Panc1 (cell line): Measurements from ENCODE around the gene ZNF526. TPM values are rescaled to one million over a fixed set of nuclear protein-coding genes. Genes with fewer than 3 reads are reported as not detected.

Experiments used
- ATAC-seq: fragments of 200-7000 bp; cut with Tn5 transposase; 2 replicates; pipeline ENCODE4 v1.9.1; 2020; ENCODE audit warnings: mild to moderate bottlenecking, moderate library complexity
- BruUV-seq: library from RNA; stranded (reverse); fragments of 400-500 nt; replicated peaks from 2 replicates; lab custom pipeline; 2021; lab: Mats Ljungman, UMichigan
- CTCF ChIA-PET: fragments of 300-600 bp; sonication (Branson Sonifier 250); formaldehyde crosslinking; loops from one replicate; lab custom pipeline; 2022; ENCODE audit warnings: antibody characterized with exemption; lab: Charles Lee
- POLR2A ChIA-PET: fragments of 300-600 bp; sonication (Branson Sonifier 250); formaldehyde crosslinking; loops from one replicate; lab custom pipeline; 2022; ENCODE audit warnings: antibody characterized with exemption; lab: Charles Lee
- DNase-seq: peaks from one replicate; pipeline ENCODE4 v3.0.0-alpha.2; 2010; ENCODE audit warnings: low read depth, low spot score
- H3K27ac ChIP-seq: 2 replicates; pipeline ENCODE4 v1.5.1; 2011; ENCODE audit warnings: mild to moderate bottlenecking, low read length, inconsistent platforms
- H3K27me3 ChIP-seq: fragments of 200-500 bp; sonication (Bioruptor generic); 2 replicates; pipeline ENCODE4 v1.6.0; 2014; ENCODE audit warnings: low read length, inconsistent platforms; ENCODE audit not compliant: control insufficient read depth, insufficient read depth
- H3K36me3 ChIP-seq: fragments of 200-500 bp; sonication (Bioruptor generic); 2 replicates; pipeline ENCODE4 v1.5.1; 2014; ENCODE audit warnings: inconsistent platforms, mild to moderate bottlenecking, low read length, moderate library complexity; ENCODE audit not compliant: control insufficient read depth, insufficient read depth
- H3K4me1 ChIP-seq: 2 replicates; pipeline ENCODE4 v1.5.1; 2011; ENCODE audit warnings: inconsistent platforms, mild to moderate bottlenecking, low read length, moderate library complexity; ENCODE audit not compliant: control insufficient read depth, insufficient read depth
- H3K4me3 ChIP-seq, 2 experiments: 2 replicates each; pipeline ENCODE4 v1.5.1; 2011 to 2012; ENCODE audit warnings: low read depth in 2 of 2, low read length in 2 of 2, mild to moderate bottlenecking in 2 of 2, inconsistent platforms in 1 of 2, moderate library complexity in 1 of 2
- H3K9me3 ChIP-seq: fragments of 200-500 bp; sonication (Bioruptor generic); 2 replicates; pipeline ENCODE4 v1.5.1; 2014; ENCODE audit warnings: low read depth, mild to moderate bottlenecking, inconsistent platforms, low read length, moderate library complexity; ENCODE audit not compliant: control insufficient read depth, insufficient read depth
- CTCF ChIP-seq: fragments of 450-650 bp; IDR thresholded peaks from 2 replicates; pipeline ENCODE4 v1.5.1; 2017; ENCODE audit warnings: mild to moderate bottlenecking
- POLR2AphosphoS5 ChIP-seq: IDR thresholded peaks from 2 replicates; pipeline ENCODE4 v1.6.1; 2012; ENCODE audit warnings: mild to moderate bottlenecking, low read depth, low read length, moderate library complexity
- REST ChIP-seq, 2 experiments: IDR thresholded peaks; 2 replicates each; pipeline ENCODE4 v1.6.1; 2011 to 2012; ENCODE audit warnings: low read depth in 2 of 2, control low read depth in 1 of 2, low read length in 1 of 2, mild to moderate bottlenecking in 1 of 2, moderate library complexity in 1 of 2; ENCODE audit not compliant: insufficient read depth in 1 of 2
- SIN3A ChIP-seq: IDR thresholded peaks from 2 replicates; pipeline ENCODE4 v1.6.1; 2012; ENCODE audit warnings: low read depth, mild to moderate bottlenecking, low read length, moderate library complexity, borderline replicate concordance; ENCODE audit not compliant: insufficient read depth
- TCF7L2 ChIP-seq: IDR thresholded peaks from 2 replicates; pipeline ENCODE4 v1.6.1; 2011; ENCODE audit warnings: mild to moderate bottlenecking, low read depth, low read length, inconsistent platforms
- in situ Hi-C: cut with HindIII; loops from 2 replicates; pipeline ENCODE4 v1.10.0; 2016; ENCODE audit warnings: low sequenced_read_pairs, low pct_unique_long_range_greater_than_20kb
- intact Hi-C: fragments of 100-400 bp; cut with micrococcal nuclease; formaldehyde crosslinking; loops from one replicate; pipeline ENCODE4 v1.10.0; 2022; ENCODE audit not compliant: unreplicated experiment
- total RNA-seq: library from RNA; stranded (reverse); gene quantifications from one replicate; pipeline ENCODE4 v1.2.1, GENCODE V29; 2021; ENCODE audit not compliant: unreplicated experiment

Gene ZNF526
- total RNA-seq, 1 experiment from 2014 or later: 10.5 TPM

GRCh38 chr19:42271045-42271419 lies 50.9 kb downstream of the ZNF526 start:
- no peaks in the 10 kb centered on the region for H3K36me3 ChIP-seq
- ChIA-PET CTCF (no interaction called here), POLR2A (interaction anchor here (0.5 kb wide), 1 partner anchor 1265 kb away, joined by 4 read pairs; no protein-coding TSS in a partner anchor)
- H3K4me1 ChIP-seq: peaks cover 11% of the 10 kb centered on the region
- H3K4me3 ChIP-seq: no peak overlapping the region; a peak in 1 of 4 replicates
- no peaks in the 10 kb centered on the region for H3K27me3 ChIP-seq
- H3K9me3 ChIP-seq: no peaks in the 10 kb centered on the region
- intact Hi-C loops: no loop called here
- ATAC-seq: no peak
- in situ Hi-C loops: no loop called here
- DNase-seq: no peak
- no TSS peak for BruUV-seq
- H3K27ac ChIP-seq: no peak overlapping the region
- TF ChIP-seq POLR2AphosphoS5 (no peak), CTCF (no peak), TCF7L2 (no peak), REST (IDR thresholded peaks at IDR 0.05; ENCODE audit: insufficient read depth in 1 of 2, low read depth in 2 of 2, low read length in 1 of 2) (no peak), SIN3A (no peak)

- POLR2A ChIA-PET: no interaction called here
- Histone ChIP-seq H3K9me3 (no peaks in the 10 kb centered on the region), H3K4me1 (peaks cover 11% of the 10 kb centered on the region), H3K27me3 (no peaks in the 10 kb centered on the region), H3K36me3 (no peaks in the 10 kb centered on the region), H3K4me3 (no peak overlapping the region), H3K27ac (no peak overlapping the region)
- DNase-seq (no peak), ATAC-seq (no peak)
- intact Hi-C loops: no loop called here
- in situ Hi-C loops: no loop called here
- TF ChIP-seq REST (IDR thresholded peaks at IDR 0.05; ENCODE audit: insufficient read depth in 1 of 2, low read depth in 2 of 2, low read length in 1 of 2) (no peak), CTCF (no peak), POLR2AphosphoS5 (no peak), SIN3A (no peak), TCF7L2 (no peak)
- CTCF ChIA-PET: no interaction called here
- BruUV-seq: no TSS peak
These were observed 51.9 kb downstream of the ZNF526 start for GRCh38 chr19:42271861-42272534.
